Measurements from ENCODE around the gene LAMB4. TPM values are rescaled to one million over a fixed set of nuclear protein-coding genes. Genes with fewer than 3 reads are reported as not detected.
A peak's percentile ranks its signal among the peaks of the same experiment; 100 is the strongest.

Gene LAMB4
- total RNA-seq, 1 donor from 2014 or later: 0.75 TPM

GRCh38 chr7:108026116-108026515 lies 104.0 kb downstream of the LAMB4 start:
- no peak for TF ChIP-seq CTCF (IDR thresholded peaks at IDR 0.05)
- no peak for DNase-seq (ENCODE audit: extremely low spot score, unreplicated experiment)
- Mint-ChIP-seq H3K9me3 (ENCODE audit: unreplicated experiment) (no peaks in the 10 kb centered on the region), H3K27ac (ENCODE audit: unreplicated experiment) (peak overlapping the region; percentile 97), H3K4me1 (ENCODE audit: unreplicated experiment) (peaks cover 60% of the 10 kb centered on the region), H3K4me3 (ENCODE audit: unreplicated experiment) (no peak overlapping the region), H3K36me3 (ENCODE audit: unreplicated experiment) (no peaks in the 10 kb centered on the region), H3K27me3 (ENCODE audit: unreplicated experiment) (no peaks in the 10 kb centered on the region)

- Mint-ChIP-seq H3K27ac (ENCODE audit: unreplicated experiment) (no peak overlapping the region), H3K4me1 (ENCODE audit: unreplicated experiment) (peaks cover 49% of the 10 kb centered on the region), H3K27me3 (ENCODE audit: unreplicated experiment) (no peaks in the 10 kb centered on the region), H3K4me3 (ENCODE audit: unreplicated experiment) (no peak overlapping the region), H3K9me3 (ENCODE audit: unreplicated experiment) (no peaks in the 10 kb centered on the region), H3K36me3 (ENCODE audit: unreplicated experiment) (no peaks in the 10 kb centered on the region)
- DNase-seq (ENCODE audit: extremely low spot score, unreplicated experiment): no peak
- no peak for TF ChIP-seq CTCF (IDR thresholded peaks at IDR 0.05)
Observed at GRCh38 chr7:108024538-108024937, 105.6 kb downstream of the LAMB4 start.

GRCh38 chr7:108020585-108020984 lies 109.6 kb downstream of the LAMB4 start:
- Mint-ChIP-seq H3K9me3 (ENCODE audit: unreplicated experiment) (no peaks in the 10 kb centered on the region), H3K36me3 (ENCODE audit: unreplicated experiment) (no peaks in the 10 kb centered on the region), H3K27me3 (ENCODE audit: unreplicated experiment) (no peaks in the 10 kb centered on the region), H3K4me3 (ENCODE audit: unreplicated experiment) (no peak overlapping the region), H3K4me1 (ENCODE audit: unreplicated experiment) (peaks cover 38% of the 10 kb centered on the region), H3K27ac (ENCODE audit: unreplicated experiment) (no peak overlapping the region)
- no peak for TF ChIP-seq CTCF (IDR thresholded peaks at IDR 0.05)
- DNase-seq (ENCODE audit: extremely low spot score, unreplicated experiment): no peak

- Mint-ChIP-seq H3K27ac (ENCODE audit: unreplicated experiment) (no peak overlapping the region), H3K4me3 (ENCODE audit: unreplicated experiment) (no peak overlapping the region), H3K9me3 (ENCODE audit: unreplicated experiment) (no peaks in the 10 kb centered on the region), H3K36me3 (ENCODE audit: unreplicated experiment) (no peaks in the 10 kb centered on the region), H3K27me3 (ENCODE audit: unreplicated experiment) (no peaks in the 10 kb centered on the region), H3K4me1 (ENCODE audit: unreplicated experiment) (peaks cover 55% of the 10 kb centered on the region)
- no peak for DNase-seq (ENCODE audit: extremely low spot score, unreplicated experiment)
- TF ChIP-seq CTCF (IDR thresholded peaks at IDR 0.05): no peak
Observed at GRCh38 chr7:108018668-108019067, 111.5 kb downstream of the LAMB4 start.

GRCh38 chr7:108017776-108018151 lies 112.4 kb downstream of the LAMB4 start:
- H3K4me1 Mint-ChIP-seq (ENCODE audit: unreplicated experiment): peaks cover 56% of the 10 kb centered on the region
- H3K27ac Mint-ChIP-seq (ENCODE audit: unreplicated experiment): no peak overlapping the region
- H3K9me3 Mint-ChIP-seq (ENCODE audit: unreplicated experiment): no peaks in the 10 kb centered on the region
- no peak for DNase-seq (ENCODE audit: extremely low spot score, unreplicated experiment)
- no peaks in the 10 kb centered on the region for H3K36me3 Mint-ChIP-seq (ENCODE audit: unreplicated experiment)
- no peak for TF ChIP-seq CTCF (IDR thresholded peaks at IDR 0.05)
- H3K4me3 Mint-ChIP-seq (ENCODE audit: unreplicated experiment): no peak overlapping the region
- H3K27me3 Mint-ChIP-seq (ENCODE audit: unreplicated experiment): no peaks in the 10 kb centered on the region
